Inflammatory macrophage treated with lipopolysaccharide for 1 hour (primary cell): Measurements from ENCODE around the gene NAV2.
"Not testable (repeated sequence)": the region's sequence is repeated elsewhere in the genome, so short reads cannot be mapped to it uniquely, and the experiment has no call there.

ENCODE experiments used
- DNase-seq, 2 donors: peaks; one replicate each; pipeline ENCODE4 v3.0.0-alpha.2; 2020 to 2022

NAV2 gene

DNA sequence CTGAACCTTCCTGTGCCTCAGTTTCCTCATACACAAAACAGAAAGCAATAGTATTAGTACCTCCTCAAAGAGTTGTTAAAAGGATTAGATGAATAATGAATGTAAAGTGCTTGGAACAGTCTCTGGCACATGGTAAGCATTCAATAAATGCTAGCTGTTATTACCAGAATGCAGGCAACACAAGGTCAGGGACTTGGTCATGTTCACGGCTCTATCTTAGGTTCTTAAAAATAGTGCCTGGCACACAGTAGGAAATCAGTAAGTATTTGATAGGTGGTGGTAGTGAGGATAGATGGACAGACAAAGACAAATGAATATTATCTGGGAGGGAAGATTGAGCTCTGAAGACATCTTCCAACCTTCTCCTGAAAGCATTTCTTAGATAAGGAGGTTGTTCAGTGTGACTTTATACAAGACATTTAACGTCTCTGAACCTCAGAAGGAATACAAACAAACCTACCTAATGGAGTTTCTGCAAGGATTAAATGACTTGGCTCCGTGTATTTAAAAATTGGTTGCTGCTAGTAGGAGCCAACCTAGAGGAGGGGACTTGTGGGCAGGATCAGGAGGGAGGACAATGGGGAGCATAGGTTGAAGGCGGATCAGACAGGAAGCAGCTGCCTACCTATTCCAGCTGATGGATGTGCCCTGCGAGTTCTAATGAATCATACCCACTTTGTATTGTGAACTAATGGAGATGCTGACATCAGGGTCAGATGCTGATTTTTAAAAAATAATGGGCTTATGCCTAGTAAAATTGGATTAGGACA, 353.6 kb downstream of the NAV2 start:
- no peak for DNase-seq

DNA sequence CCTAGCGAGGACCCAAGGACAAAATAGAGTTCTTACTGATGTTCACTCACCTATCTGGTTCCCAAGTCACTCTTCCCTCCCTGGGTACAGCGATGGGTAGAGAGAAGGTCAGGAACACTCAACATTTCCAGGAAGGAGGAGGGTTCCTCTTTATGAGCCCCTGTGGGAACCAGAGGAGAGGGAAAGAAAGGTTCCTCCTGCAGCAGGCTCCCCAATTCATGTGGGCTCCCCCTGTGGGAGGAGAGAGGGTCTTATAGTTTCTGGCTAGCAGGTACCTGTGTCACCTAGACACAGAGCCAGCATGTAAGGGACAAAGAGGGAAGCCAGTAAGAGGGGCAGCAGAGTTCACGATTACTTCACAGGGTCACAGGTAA, 354.1 kb downstream of the NAV2 start:
- no peak for DNase-seq

DNA sequence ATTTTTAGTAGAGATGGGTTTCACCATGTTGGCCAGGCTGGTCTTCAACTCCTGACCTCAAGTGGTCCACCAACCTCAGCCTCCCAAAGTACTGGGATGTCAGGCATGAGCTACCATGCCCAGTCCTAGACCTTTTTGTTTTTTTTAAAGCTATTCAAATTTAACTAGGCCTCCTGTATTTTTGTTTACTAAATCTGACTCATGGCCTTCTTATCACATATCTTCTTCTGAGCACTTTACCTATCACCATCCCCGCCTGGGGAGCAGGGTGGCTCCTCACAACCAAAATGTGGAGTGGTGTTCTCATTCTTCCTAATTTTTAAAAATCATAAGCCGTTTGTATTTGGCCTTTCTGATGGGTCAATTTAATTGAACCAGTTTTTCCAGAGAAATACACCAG, 355.0 kb downstream of the NAV2 start:
- no peak for DNase-seq

DNA sequence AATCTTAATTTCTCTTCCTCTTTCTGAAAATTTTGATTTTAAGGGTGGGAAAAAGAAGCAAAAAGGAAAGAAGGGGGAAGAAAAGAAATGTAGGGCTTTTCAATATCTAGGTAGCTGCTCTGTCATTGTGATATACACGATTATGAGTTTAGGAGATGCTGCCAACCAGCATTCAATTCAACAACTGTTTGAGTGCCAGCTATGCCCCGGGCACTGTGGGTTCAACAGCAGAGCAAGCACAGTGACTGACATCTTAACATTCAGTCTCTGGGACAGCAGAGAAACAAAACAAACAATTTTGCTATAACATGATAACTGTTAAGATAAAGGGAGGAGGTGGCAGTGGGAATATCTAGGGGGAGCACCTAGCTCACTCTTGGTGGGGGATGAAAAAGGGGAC, 356.1 kb downstream of the NAV2 start:
- no peak for DNase-seq

DNA sequence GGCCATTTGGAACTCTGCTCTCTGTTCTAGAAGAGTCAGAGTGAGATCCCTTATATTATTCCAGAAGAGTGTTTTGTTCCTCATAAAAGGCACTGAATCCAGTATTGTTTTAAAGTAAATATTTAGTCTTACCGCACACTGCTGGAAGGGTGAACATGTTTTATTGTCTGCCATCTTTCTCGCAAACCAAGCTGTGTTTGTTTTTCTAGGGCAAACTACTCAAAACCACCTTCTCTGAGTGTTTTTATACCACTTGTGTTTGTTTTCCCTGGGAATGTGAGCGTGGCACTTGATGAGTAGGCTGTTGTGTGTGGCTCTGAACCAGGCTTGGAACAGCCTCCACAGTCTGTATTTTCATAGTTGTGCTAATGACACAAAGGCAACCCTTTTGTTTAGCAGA, 357.8 kb downstream of the NAV2 start:
- no peak for DNase-seq

DNA sequence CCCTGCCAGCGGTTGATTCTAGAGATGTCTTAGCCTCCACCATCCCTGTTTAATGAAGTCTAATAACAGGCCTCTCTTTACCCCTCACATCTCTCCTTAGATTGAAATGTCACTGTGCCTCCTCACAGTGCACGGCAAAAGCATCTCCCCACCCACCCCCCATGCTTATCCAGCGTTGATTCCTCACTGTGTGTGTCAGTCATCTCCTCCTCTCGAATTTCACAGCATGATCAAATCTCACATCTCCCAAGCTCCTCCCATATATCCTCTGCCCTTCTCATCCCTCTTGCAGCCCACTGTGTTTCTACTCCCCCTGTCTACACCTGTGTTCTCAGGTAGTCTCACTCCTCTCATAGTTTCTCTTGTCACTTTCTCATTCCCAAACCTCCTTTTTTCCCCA, 363.0 kb downstream of the NAV2 start:
- no peak for DNase-seq

DNA sequence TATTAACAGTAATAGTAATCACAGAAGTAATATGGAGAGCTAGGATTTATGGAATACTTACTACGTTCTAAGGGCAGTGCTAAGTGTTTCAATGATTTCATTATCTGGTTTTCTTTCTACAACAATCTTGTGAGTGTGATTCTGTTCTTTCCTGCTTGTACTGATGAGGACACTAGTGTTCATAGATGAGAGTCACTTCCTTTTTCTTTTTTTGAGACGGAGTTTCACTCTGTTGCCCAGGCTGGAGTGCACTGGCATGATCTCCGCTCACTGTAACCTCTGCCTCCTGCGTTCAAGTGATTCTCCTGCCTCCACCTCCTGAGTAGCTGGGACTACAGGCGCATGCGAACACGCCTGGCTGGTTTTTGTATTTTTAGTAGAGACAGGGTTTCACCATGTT, 366.2 kb downstream of the NAV2 start:
- no peak for DNase-seq

DNA sequence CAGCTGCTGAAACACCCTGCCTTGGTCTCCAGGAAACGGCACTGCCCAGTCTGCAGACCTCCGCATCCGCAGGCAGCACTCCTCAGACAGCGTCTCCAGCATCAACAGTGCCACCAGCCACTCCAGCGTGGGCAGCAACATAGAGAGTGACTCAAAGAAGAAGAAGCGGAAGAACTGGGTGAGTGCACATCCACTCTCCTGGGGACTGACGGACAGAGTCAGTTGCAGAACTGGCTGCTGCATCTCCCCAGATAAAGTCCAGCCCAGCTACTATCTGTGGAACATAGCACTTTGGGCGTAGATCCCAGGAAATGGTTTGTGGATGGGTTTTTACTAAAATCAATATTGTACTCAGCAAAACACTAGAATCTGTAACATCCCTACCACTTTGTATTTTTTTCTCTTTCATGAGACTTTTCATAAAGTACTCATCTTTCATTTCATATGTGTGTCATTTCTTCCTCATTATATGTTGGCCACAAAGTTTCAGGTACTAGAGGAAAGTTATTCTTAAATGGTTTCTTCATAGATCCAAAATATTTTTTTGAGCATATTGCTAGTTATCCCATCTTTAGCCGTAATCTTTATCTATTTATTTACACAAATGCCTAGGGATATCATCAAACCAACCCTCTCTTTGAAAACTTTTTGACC, 367.5 kb downstream of the NAV2 start:
- no peak for DNase-seq

DNA sequence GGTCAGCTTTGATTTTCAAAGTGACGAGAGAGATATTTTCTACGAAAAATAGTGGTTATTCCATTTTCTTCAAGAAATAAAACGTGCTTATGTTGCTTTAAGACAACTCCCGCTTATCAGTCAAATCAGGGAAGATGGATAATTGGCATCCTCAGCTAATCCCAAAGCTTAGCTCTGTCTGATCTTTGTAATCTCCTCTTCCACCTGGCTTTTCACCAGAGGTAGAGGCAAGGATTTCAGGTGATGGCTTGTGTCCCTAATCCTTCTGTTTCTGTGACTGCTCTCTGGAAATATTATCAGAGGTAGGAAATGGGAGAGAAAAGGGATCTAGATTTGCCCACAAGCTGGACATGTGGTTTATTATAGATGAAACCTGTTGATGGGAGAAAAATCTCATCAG, 368.7 kb downstream of the NAV2 start:
- DNase-seq, result no peak

DNA sequence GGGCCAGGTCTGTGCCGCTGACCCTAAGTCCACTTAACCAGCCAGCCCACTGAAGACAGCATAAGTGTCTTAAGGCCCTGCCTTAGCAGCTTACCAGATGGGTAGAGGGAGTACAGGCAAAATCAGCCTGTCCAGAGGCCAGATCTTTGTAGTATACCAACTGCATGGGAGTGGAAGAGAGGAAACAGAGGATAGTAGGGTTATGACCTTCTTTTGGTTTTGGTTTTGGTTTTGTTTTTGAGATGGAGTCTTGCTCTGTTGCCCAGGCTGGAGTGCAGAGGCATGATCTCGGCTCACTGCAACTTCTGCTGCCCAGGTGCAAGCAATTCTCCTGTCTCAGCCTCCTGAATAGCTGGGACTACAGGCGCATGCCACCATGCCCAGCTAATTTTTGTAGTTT, 371.2 kb downstream of the NAV2 start:
- not testable (repeated sequence) for DNase-seq

DNA sequence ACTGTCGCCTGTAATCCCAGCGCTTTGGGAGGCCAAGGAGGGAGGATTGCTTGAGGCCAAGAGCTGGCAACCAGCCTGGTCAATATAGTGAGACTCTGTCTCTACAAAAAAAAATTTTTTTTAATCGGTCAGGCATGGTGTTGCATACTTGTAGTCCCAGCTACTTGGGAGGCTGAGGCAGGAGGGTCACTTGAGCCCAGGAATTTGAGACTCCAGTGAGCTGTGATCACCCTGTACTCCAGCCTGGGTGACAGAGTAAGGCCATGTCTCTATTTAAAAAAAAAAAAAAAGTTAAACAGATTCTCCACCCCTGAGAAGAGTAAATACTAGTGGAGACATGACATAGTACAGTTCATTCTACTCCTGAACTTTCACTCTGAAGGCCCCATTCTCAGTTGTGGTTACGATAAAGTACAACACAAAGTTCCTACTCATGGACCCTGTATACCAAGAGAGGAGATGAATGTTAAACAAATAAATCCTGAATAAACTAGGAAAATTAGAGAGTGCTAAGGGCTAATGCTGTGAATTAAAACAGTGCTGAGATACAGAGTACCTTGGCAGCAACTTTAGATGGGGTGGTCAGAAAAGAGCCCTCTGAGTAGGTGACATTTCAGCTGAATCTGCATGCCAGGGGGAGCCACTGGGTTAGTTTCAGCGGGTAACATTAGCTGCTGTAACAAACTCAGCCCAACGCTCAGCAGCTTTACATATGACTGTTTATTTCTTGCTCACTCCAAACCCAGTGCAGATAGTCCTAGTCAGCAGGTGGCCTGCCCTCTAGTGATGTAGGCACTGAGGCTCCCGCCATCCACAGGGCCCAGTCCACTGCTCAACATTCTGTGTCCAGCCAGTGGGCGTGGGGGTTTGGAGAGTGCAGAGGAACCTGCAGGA, 372.5 kb downstream of the NAV2 start:
- no peak for DNase-seq

DNA sequence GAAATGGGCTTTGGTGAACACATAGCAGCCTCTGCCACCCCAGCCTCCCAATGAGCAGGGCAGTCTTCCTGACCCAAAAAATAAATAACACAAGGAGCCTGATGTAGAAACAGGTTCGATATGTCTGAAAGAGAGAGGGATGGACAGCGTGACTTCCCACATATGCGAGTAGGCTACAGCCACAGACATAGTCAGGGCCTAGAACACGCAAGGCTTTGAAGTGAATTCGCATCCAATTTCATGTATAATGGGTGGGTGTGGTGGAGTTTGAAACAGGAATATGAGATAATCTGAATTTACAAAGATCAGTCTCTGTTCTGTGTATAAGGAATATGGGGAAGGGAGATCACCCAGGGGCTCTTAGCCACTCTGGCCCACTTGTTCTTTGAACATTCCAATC, 373.3 kb downstream of the NAV2 start:
- no peak for DNase-seq

DNA sequence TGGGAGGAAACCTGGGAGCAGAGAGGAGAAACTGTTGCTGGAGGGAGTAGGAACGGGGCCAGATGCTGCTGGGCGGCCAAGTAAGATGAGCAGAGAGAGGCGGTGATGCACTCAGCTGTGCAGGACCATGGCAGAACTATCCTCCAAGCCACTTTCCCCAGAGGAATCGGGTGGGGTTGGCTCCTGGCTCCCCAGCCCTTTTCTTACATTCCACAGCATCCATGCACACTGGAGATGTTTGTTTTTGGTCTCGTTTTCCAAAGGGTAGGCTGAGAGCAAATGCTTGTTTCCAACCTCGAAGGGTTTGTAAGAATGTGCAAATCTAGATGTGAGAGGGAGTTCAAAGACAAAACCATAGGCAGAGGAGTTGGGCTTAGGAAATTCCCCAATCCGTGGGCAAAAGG, 374.5 kb downstream of the NAV2 start:
- no peak for DNase-seq

DNA sequence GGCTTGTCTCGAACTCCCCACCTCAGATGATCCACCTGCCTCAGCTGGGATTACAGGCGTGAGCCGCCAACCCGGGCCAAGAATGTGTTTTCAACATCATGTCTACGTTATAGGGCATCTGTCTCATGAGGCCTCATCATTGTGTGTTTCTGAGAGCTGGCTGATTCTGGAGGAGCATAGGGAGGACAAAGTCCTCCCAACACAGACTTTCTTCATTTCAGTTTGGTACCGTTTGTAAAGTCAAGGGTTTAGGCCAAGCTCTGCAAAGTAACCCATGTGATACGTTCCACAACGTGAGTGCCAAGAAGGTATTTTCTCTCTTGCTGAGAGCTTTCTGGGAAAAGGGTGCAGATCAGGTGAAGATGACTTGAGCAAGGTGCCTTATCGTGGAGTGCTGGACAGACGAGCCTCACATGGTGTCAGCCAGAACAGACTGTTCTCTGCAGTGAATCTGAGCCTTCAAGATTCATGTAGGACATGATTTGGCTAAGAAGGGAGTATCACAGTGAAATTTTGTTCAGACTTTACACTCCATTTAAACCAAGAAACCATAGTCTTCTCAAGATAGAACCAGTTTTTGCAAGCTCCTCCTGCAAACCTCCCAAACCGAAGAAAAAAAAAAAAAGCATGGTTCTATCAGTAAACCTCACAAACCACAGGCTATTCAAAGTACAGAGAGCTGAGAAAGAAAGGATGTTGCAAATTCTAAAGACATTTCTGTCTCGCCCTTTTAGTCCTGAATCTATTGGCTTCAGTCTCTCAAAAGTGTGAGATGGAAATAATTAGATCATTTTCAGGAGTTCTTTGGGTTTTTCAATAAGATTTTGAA, 376.0 kb downstream of the NAV2 start:
- DNase-seq, result no peak

DNA sequence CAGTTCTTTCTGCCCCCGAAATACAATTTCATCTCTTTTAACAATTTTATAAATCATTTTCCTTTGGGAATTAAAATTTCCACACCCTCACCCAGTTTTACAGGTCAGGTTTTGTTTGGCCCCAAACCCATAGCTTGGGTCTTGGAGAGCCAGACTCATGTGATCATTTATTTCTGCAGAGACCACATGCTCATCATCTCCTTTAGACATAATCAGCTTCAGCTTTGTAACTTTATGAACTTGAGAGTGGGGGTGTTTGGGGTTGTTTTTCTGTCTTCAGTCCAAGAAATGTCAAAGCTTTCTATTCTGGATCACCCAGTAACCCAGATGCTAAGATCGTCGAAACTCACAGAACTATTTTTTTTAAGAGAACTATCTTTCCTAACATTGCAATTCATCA, 376.7 kb downstream of the NAV2 start:
- DNase-seq, result no peak

DNA sequence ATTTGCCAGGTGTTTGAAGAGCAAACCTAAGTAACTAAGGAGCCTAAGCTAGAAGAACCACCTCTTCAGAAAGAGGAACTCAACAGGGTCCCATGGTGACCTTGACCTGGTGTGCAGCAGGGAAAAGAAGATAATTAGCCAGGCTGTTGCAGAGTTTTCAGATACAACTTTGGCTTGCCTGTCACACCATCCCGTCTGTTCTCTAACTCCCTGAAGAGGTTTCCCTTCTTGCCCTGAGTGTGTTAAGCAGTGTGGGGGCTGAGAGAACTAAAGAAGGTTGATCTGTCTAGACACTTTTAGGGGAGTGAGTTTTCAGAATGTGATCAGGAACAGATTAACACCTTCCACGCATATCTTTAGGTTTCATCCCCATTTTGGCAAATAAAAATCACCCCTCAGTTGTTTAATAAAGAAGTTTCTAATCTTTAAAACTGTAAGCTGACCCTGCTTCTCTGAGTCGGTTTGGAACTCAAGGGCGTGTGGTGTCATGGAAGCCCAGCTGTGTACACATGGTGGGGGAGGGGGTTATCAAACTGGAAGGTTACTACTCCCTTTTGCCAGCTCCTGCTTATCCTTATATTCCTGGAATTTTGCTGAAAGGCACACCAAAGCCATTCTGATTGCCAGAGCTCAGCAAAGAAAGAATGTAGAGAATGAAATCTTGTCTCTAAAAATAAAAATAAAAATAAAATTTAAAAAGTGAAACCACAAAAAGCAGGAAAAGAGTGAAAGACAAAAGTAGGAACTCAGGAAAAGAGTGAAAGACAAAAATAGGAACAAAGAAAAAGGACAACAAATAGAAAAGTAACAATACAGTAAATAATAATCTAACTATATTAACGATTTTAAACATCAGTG, 377.4 kb downstream of the NAV2 start:
- no peak for DNase-seq

DNA sequence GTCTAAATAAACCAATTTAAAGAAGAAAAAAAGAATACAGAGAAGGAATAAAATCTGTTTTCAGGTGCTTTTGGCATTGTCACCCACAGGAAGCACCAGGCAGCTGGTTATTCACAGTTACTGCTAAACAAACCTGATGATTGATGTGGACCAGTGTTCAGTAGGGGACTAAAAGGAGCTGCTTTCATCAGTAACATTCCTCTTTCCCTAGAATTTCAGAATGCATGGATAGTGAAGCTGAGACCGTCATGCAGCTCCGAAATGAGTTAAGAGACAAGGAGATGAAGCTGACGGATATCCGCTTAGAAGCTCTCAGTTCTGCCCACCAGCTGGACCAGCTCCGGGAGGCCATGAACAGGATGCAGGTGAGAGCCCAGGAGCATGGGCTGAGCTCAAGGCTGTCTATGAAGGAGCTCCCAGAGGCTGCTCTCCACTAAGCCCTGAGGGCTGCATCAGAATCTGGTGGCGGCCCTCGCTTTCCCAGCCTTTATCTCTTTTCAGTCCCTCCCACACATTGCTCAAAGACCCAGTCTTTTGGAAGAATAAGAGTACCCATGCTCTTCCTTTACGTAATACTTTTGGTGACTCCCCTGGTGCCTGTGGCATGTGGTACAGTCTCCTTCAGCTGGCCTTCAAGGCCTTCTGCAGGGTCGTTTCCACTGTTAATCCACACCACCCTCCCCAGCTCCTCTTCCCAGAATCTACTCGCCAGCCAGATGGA, 378.2 kb downstream of the NAV2 start:
- DNase-seq, result no peak

DNA sequence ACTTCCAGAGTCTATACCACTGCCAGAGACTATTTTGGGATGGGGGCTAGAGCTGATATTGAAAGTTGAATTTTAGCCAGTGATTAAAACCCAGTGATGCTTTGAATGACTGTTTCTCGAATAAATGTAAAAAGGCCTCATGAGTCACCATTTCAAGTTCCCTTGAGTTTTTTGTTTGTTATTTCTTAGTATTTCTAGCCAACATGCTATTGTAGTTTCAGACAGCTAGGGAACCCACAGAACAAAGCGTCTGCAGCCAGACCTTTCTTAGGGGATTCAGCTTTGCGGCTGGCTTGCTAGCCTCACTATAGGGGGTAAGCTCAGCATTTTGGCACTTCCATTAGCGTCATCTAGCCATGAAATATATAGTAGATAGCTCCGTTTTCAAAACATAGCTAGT, 381.1 kb downstream of the NAV2 start:
- no peak for DNase-seq

DNA sequence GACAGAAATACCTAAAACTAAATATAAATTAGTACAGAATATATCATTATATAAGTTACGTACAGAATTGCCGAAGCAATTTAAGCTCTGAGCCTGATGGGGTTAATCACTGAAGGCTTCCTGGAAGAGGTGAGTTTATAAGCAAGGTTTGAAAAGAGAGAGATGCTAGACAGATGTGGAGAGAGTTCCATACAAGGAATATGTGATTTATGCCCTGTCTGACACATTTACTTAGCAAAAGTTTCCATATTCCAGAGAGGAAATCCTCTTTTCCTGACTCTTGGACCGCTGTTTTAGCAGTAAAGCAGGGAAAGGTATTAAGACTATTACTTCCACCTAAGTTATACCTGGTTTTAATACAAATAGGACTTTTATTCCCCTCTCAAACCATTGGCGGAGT, 382.6 kb downstream of the NAV2 start:
- no peak for DNase-seq

DNA sequence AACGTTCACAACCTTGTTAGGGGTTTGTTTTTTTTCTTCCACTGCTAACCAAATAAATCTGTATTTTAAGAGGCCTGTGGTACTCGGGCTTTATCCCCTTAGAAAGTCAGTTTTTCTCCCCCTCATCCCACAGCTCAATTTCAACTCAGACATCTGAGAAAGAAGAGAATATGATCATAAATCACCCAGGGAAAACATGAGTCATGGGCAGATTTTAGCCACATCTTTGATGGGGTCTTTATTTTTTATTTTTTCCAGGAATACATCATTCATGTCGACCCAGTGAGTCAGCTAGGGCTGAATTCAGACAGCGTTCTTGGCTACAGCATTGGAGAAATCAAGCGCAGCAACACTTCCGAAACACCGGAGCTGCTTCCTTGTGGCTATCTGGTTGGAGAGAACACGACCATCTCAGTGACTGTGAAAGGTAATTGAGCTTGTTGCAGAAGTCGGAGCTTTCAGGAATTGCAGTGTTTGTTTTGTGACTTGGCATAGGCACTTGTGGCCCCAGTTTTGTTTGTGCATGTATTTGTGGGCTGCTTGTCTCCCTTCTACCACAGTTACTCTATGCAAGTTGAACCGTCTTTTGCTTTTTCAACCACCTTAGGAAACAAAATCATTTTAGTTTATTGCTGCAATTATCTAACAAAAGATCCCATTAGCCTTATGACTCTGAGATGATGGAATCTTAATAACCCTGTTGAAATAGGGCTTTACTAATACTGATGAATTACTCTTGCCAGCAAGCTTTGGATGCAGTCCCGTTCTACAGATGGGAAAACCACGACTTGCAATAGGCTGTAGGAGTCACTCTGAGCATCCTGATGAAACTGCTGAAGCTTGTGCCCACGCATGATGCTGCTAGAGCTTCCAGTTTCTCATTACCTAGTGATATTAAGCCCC, 384.9 kb downstream of the NAV2 start:
- DNase-seq, result peak in 1 of 2 donors; percentile 10
